Activated naive CD8-positive, alpha-beta T cell (primary cell): ENCODE measurements around the gene ATXN7L3B.
"Not testable (repeated sequence)": the region's sequence is repeated elsewhere in the genome, so short reads cannot be mapped to it uniquely, and the experiment has no call there.

Experiments
- H3K27ac Mint-ChIP-seq: one replicate; pipeline ENCODE4 v1.8.0; 2021; ENCODE audit warnings: mixed read lengths
- H3K27me3 Mint-ChIP-seq: one replicate; pipeline ENCODE4 v1.8.0; 2021; ENCODE audit warnings: mixed read lengths
- H3K36me3 Mint-ChIP-seq: one replicate; pipeline ENCODE4 v1.8.0; 2021; ENCODE audit warnings: mixed read lengths
- H3K4me1 Mint-ChIP-seq: one replicate; pipeline ENCODE4 v1.8.0; 2021; ENCODE audit warnings: low read depth, mixed read lengths
- H3K4me3 Mint-ChIP-seq: one replicate; pipeline ENCODE4 v1.8.0; 2021; ENCODE audit warnings: mild to moderate bottlenecking, mixed read lengths
- H3K9me3 Mint-ChIP-seq: one replicate; pipeline ENCODE4 v1.8.0; 2021; ENCODE audit warnings: low read depth, mixed read lengths

Gene ATXN7L3B

GRCh38 chr12:74537707-74538385, at the start of gene ATXN7L3B:
ATXN7L3B (plus strand) TSS chr12:74537835; CDS start chr12:74538113, 278 bp downstream.
- H3K4me1 Mint-ChIP-seq, result peaks cover 54% of the 10 kb centered on the region
- H3K9me3 Mint-ChIP-seq, result no peaks in the 10 kb centered on the region
- no peaks in the 10 kb centered on the region for H3K27me3 Mint-ChIP-seq
- H3K36me3 Mint-ChIP-seq, result peaks cover 26% of the 10 kb centered on the region
- H3K4me3 Mint-ChIP-seq, result peak within 1 kb of the TSS; percentile 97
- peak within 1 kb of the TSS; percentile 90 for H3K27ac Mint-ChIP-seq

- H3K27me3 Mint-ChIP-seq, result peaks cover 6% of the 10 kb centered on the region
- no peak overlapping the region for H3K27ac Mint-ChIP-seq
- no peaks in the 10 kb centered on the region for H3K36me3 Mint-ChIP-seq
- H3K4me3 Mint-ChIP-seq, result no peak overlapping the region
- H3K9me3 Mint-ChIP-seq, result no peaks in the 10 kb centered on the region
- peaks cover 8% of the 10 kb centered on the region for H3K4me1 Mint-ChIP-seq
Observed at GRCh38 chr12:74488134-74488533, 49.5 kb upstream of the ATXN7L3B start.

- peaks cover 7% of the 10 kb centered on the region for H3K27me3 Mint-ChIP-seq
- H3K36me3 Mint-ChIP-seq, result no peaks in the 10 kb centered on the region
- no peaks in the 10 kb centered on the region for H3K9me3 Mint-ChIP-seq
- peaks cover 8% of the 10 kb centered on the region for H3K4me1 Mint-ChIP-seq
- no peak overlapping the region for H3K4me3 Mint-ChIP-seq
- H3K27ac Mint-ChIP-seq, result no peak overlapping the region
Observed at GRCh38 chr12:74489543-74489942, 48.1 kb upstream of the ATXN7L3B start.

GRCh38 chr12:74490390-74491064, 47.1 kb upstream of the ATXN7L3B start:
- no peak overlapping the region for H3K27ac Mint-ChIP-seq
- no peaks in the 10 kb centered on the region for H3K9me3 Mint-ChIP-seq
- H3K27me3 Mint-ChIP-seq, result peaks cover 7% of the 10 kb centered on the region
- no peaks in the 10 kb centered on the region for H3K36me3 Mint-ChIP-seq
- peaks cover 8% of the 10 kb centered on the region for H3K4me1 Mint-ChIP-seq
- H3K4me3 Mint-ChIP-seq, result peak overlapping the region; percentile 27

- peaks cover 8% of the 10 kb centered on the region for H3K4me1 Mint-ChIP-seq
- H3K36me3 Mint-ChIP-seq, result no peaks in the 10 kb centered on the region
- peaks cover 7% of the 10 kb centered on the region for H3K27me3 Mint-ChIP-seq
- no peak overlapping the region for H3K4me3 Mint-ChIP-seq
- no peak overlapping the region for H3K27ac Mint-ChIP-seq
- no peaks in the 10 kb centered on the region for H3K9me3 Mint-ChIP-seq
Observed at GRCh38 chr12:74491374-74491773, 46.3 kb upstream of the ATXN7L3B start.

- no peak overlapping the region for H3K27ac Mint-ChIP-seq
- H3K4me1 Mint-ChIP-seq, result no peaks in the 10 kb centered on the region
- H3K27me3 Mint-ChIP-seq, result peaks cover 2% of the 10 kb centered on the region
- no peaks in the 10 kb centered on the region for H3K36me3 Mint-ChIP-seq
- peaks cover 3% of the 10 kb centered on the region for H3K9me3 Mint-ChIP-seq
- no peak overlapping the region for H3K4me3 Mint-ChIP-seq
Observed at GRCh38 chr12:74499192-74499591, 38.4 kb upstream of the ATXN7L3B start.

- H3K4me3 Mint-ChIP-seq, H3K27ac Mint-ChIP-seq, H3K9me3 Mint-ChIP-seq, H3K4me1 Mint-ChIP-seq, H3K27me3 Mint-ChIP-seq, H3K36me3 Mint-ChIP-seq: not testable (repeated sequence)
Observed at GRCh38 chr12:74508873-74509657, 28.6 kb upstream of the ATXN7L3B start.

- H3K27me3 Mint-ChIP-seq, result peaks cover 1% of the 10 kb centered on the region
Observed at GRCh38 chr12:74509886-74510285, 27.7 kb upstream of the ATXN7L3B start.

GRCh38 chr12:74514098-74514872, 23.4 kb upstream of the ATXN7L3B start:
- Mint-ChIP-seq H3K27ac (no peak overlapping the region), H3K27me3 (peaks cover 4% of the 10 kb centered on the region), H3K36me3 (no peaks in the 10 kb centered on the region), H3K4me3 (no peak overlapping the region), H3K9me3 (no peaks in the 10 kb centered on the region), H3K4me1 (no peaks in the 10 kb centered on the region)

More at GRCh38 chr12:74509886-74510285, 27.7 kb upstream of the ATXN7L3B start:
- H3K4me1 Mint-ChIP-seq, result no peaks in the 10 kb centered on the region
- H3K9me3 Mint-ChIP-seq, result no peaks in the 10 kb centered on the region
- no peak overlapping the region for H3K27ac Mint-ChIP-seq
- H3K36me3 Mint-ChIP-seq, result no peaks in the 10 kb centered on the region
- no peak overlapping the region for H3K4me3 Mint-ChIP-seq

GRCh38 chr12:74515849-74516248, 21.8 kb upstream of the ATXN7L3B start:
- H3K36me3 Mint-ChIP-seq, result no peaks in the 10 kb centered on the region
- no peaks in the 10 kb centered on the region for H3K9me3 Mint-ChIP-seq
- H3K4me3 Mint-ChIP-seq, result no peak overlapping the region
- no peaks in the 10 kb centered on the region for H3K4me1 Mint-ChIP-seq
- H3K27ac Mint-ChIP-seq, result no peak overlapping the region
- H3K27me3 Mint-ChIP-seq, result peaks cover 6% of the 10 kb centered on the region

- Mint-ChIP-seq H3K4me3 (no peak overlapping the region), H3K27ac (no peak overlapping the region), H3K36me3 (no peaks in the 10 kb centered on the region), H3K27me3 (peaks cover 10% of the 10 kb centered on the region), H3K9me3 (no peaks in the 10 kb centered on the region), H3K4me1 (no peaks in the 10 kb centered on the region)
Observed at GRCh38 chr12:74526535-74526934, 11.1 kb upstream of the ATXN7L3B start.

GRCh38 chr12:74527491-74527890, 10.1 kb upstream of the ATXN7L3B start:
- Mint-ChIP-seq H3K27ac (no peak overlapping the region), H3K9me3 (no peaks in the 10 kb centered on the region), H3K27me3 (peaks cover 8% of the 10 kb centered on the region), H3K36me3 (no peaks in the 10 kb centered on the region), H3K4me1 (no peaks in the 10 kb centered on the region), H3K4me3 (no peak overlapping the region)

GRCh38 chr12:74530676-74531075, 7.0 kb upstream of the ATXN7L3B start:
- Mint-ChIP-seq H3K4me3 (no peak overlapping the region), H3K9me3 (no peaks in the 10 kb centered on the region), H3K27me3 (peaks cover 5% of the 10 kb centered on the region), H3K27ac (no peak overlapping the region), H3K36me3 (no peaks in the 10 kb centered on the region), H3K4me1 (peaks cover 2% of the 10 kb centered on the region)

- H3K27ac Mint-ChIP-seq, result no peak overlapping the region
- H3K27me3 Mint-ChIP-seq, result no peaks in the 10 kb centered on the region
- peaks cover 31% of the 10 kb centered on the region for H3K4me1 Mint-ChIP-seq
- H3K36me3 Mint-ChIP-seq, result peaks cover 15% of the 10 kb centered on the region
- H3K4me3 Mint-ChIP-seq, result no peak overlapping the region
- H3K9me3 Mint-ChIP-seq, result no peaks in the 10 kb centered on the region
Observed at GRCh38 chr12:74535536-74535935, 2.1 kb upstream of the ATXN7L3B start.
